ENCODE data around the gene DUSP8. TPM values are rescaled to one million over a fixed set of nuclear protein-coding genes. Genes with fewer than 3 reads are reported as not detected.

The DUSP8 gene
- total and polyA plus RNA-seq, 9 of the 15 experiments (the other 6 are each of a cell fraction or from before 2014, with no cell fraction given) = 0.14 to 2.0 (median 0.86) TPM; not detected in 2

DNA sequence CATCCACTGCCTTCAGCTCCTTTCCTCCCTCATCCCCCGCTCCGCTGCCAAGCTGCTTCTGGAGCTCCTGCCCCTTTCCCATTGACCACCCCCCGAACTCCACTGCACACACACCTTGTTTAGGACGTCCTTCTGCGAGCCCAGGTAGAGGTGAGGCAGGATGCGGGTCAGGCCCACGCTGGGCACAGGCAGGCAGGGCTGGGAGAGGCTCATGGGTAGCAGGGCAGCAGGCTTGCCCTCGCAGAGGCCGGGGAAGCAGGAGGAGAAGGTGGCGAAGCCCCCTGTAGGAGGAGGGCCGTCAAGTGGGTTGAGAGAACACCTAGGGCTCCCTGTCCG, 13.3 kb downstream of the DUSP8 start (continued):
- TF ChIP-seq, protein P1, sequence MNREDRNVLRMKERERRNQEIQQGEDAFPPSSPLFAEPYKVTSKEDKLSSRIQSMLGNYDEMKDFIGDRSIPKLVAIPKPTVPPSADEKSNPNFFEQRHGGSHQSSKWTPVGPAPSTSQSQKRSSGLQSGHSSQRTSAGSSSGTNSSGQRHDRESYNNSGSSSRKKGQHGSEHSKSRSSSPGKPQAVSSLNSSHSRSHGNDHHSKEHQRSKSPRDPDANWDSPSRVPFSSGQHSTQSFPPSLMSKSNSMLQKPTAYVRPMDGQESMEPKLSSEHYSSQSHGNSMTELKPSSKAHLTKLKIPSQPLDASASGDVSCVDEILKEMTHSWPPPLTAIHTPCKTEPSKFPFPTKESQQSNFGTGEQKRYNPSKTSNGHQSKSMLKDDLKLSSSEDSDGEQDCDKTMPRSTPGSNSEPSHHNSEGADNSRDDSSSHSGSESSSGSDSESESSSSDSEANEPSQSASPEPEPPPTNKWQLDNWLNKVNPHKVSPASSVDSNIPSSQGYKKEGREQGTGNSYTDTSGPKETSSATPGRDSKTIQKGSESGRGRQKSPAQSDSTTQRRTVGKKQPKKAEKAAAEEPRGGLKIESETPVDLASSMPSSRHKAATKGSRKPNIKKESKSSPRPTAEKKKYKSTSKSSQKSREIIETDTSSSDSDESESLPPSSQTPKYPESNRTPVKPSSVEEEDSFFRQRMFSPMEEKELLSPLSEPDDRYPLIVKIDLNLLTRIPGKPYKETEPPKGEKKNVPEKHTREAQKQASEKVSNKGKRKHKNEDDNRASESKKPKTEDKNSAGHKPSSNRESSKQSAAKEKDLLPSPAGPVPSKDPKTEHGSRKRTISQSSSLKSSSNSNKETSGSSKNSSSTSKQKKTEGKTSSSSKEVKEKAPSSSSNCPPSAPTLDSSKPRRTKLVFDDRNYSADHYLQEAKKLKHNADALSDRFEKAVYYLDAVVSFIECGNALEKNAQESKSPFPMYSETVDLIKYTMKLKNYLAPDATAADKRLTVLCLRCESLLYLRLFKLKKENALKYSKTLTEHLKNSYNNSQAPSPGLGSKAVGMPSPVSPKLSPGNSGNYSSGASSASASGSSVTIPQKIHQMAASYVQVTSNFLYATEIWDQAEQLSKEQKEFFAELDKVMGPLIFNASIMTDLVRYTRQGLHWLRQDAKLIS (CRISPR knock-in tag; IDR thresholded peaks at IDR 0.05) = no peak
- no peak for TF ChIP-seq MXI1 (IDR thresholded peaks at IDR 0.05; ENCODE audit: low read depth, low read length)
- TF ChIP-seq, protein P2, sequence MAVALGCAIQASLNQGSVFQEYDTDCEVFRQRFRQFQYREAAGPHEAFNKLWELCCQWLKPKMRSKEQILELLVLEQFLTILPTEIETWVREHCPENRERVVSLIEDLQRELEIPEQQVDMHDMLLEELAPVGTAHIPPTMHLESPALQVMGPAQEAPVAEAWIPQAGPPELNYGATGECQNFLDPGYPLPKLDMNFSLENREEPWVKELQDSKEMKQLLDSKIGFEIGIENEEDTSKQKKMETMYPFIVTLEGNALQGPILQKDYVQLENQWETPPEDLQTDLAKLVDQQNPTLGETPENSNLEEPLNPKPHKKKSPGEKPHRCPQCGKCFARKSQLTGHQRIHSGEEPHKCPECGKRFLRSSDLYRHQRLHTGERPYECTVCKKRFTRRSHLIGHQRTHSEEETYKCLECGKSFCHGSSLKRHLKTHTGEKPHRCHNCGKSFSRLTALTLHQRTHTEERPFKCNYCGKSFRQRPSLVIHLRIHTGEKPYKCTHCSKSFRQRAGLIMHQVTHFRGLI (CRISPR knock-in tag; IDR thresholded peaks at IDR 0.05) = no peak
- TF ChIP-seq ZNF79 (CRISPR knock-in tag; IDR thresholded peaks at IDR 0.05; ENCODE audit: low read depth) = no peak
- TF ChIP-seq HNRNPL (IDR thresholded peaks at IDR 0.05; ENCODE audit: low read depth, low read length) = no peak
